Kidney epithelial cell (primary cell): ENCODE measurements around the gene RHOBTB1. TPM values are rescaled to one million over a fixed set of nuclear protein-coding genes. Genes with fewer than 3 reads are reported as not detected.

Experiments used
- DNase-seq: peaks from one replicate; pipeline ENCODE4 v3.0.0-alpha.2; 2010; ENCODE audit warnings: low read depth
- H3K27me3 ChIP-seq: 2 replicates; pipeline ENCODE4 v1.6.0; 2011; ENCODE audit warnings: low read length; ENCODE audit not compliant: control insufficient read depth, insufficient read depth
- H3K36me3 ChIP-seq: 2 replicates; pipeline ENCODE4 v1.5.1; 2011; ENCODE audit warnings: low read length; ENCODE audit not compliant: control insufficient read depth, insufficient read depth
- H3K4me3 ChIP-seq: 2 replicates; pipeline ENCODE4 v1.5.1; 2011; ENCODE audit warnings: low read depth, mild to moderate bottlenecking, control low read depth, low read length
- total RNA-seq: library from RNA; depleted of rRNA; stranded (reverse); fragments of >200 nt; gene quantifications from 2 replicates; pipeline ENCODE4 v1.2.3, GENCODE V29; 2015
- TF ChIP-seq, protein P1 (sequence below): IDR thresholded peaks from 2 replicates; pipeline ENCODE4 v1.5.1; 2011; ENCODE audit warnings: mild to moderate bottlenecking, moderate library complexity, low read length, control low read depth, inconsistent platforms; ENCODE audit not compliant: insufficient read depth, poor library complexity, severe bottlenecking

Gene RHOBTB1
- total RNA-seq, 1 donor from 2014 or later, result 21.3 TPM

GRCh38 chr10:60899266-60899665 is 44.7 kb downstream of the RHOBTB1 start:
- DNase-seq, result no peak
- H3K36me3 ChIP-seq, result no peaks in the 10 kb centered on the region
- H3K27me3 ChIP-seq, result no peaks in the 10 kb centered on the region
- H3K4me3 ChIP-seq, result no peak overlapping the region
- TF ChIP-seq, protein P1, sequence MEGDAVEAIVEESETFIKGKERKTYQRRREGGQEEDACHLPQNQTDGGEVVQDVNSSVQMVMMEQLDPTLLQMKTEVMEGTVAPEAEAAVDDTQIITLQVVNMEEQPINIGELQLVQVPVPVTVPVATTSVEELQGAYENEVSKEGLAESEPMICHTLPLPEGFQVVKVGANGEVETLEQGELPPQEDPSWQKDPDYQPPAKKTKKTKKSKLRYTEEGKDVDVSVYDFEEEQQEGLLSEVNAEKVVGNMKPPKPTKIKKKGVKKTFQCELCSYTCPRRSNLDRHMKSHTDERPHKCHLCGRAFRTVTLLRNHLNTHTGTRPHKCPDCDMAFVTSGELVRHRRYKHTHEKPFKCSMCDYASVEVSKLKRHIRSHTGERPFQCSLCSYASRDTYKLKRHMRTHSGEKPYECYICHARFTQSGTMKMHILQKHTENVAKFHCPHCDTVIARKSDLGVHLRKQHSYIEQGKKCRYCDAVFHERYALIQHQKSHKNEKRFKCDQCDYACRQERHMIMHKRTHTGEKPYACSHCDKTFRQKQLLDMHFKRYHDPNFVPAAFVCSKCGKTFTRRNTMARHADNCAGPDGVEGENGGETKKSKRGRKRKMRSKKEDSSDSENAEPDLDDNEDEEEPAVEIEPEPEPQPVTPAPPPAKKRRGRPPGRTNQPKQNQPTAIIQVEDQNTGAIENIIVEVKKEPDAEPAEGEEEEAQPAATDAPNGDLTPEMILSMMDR, result no peak

DNA sequence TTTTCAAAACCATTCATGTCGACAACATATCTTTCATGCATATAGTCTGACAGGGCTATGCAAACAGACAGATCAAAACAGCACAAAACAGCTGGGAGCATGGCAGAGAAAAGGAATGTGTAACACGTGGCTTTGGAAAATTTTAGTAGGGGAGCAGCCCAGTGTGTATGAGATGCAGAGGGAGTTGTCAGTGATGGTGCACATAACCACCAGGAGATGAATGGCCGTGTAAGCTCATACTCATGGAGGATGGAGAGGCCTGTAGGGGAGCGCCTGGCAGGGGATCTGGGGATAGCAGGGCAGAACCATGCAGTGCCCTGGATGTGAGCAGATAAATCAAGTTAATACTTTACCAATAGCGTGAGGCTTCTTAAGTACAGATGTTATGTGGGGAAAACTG is 45.7 kb downstream of the RHOBTB1 start:
- no peaks in the 10 kb centered on the region for H3K36me3 ChIP-seq
- TF ChIP-seq, protein P1, result no peak
- H3K4me3 ChIP-seq, result no peak overlapping the region
- DNase-seq, result no peak
- H3K27me3 ChIP-seq, result no peaks in the 10 kb centered on the region

GRCh38 chr10:60896810-60897209 is 47.2 kb downstream of the RHOBTB1 start:
- DNase-seq, result no peak

GRCh38 chr10:60896033-60896432 is 48.0 kb downstream of the RHOBTB1 start:
- TF ChIP-seq, protein P1, result no peak
- DNase-seq, result no peak
- no peak overlapping the region for H3K4me3 ChIP-seq
- no peaks in the 10 kb centered on the region for H3K36me3 ChIP-seq
- H3K27me3 ChIP-seq, result no peaks in the 10 kb centered on the region

More at GRCh38 chr10:60896810-60897209, 47.2 kb downstream of the RHOBTB1 start:
- TF ChIP-seq, protein P1, result no peak
- Histone ChIP-seq H3K36me3 (no peaks in the 10 kb centered on the region), H3K27me3 (no peaks in the 10 kb centered on the region), H3K4me3 (no peak overlapping the region)

DNA sequence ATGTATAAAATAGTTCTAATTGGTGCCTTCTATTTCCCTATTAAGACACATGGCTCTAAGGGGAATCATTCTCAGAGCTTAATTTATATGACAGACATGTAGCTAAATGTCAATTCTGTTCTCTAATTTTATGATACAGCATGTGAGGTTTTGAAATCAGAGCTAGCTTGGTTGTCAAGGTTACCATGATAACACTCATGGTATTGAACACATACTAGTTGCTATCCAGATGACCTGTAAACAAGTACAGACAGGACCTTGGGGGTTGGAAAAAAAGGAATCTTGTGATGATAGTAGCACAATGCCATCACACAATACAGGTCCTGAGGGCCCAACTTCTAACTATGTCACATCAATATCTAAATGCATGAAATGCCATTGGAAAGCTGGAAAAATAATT is 49.2 kb downstream of the RHOBTB1 start:
- Histone ChIP-seq H3K27me3 (no peaks in the 10 kb centered on the region), H3K4me3 (no peak overlapping the region), H3K36me3 (no peaks in the 10 kb centered on the region)
- no peak for DNase-seq
- TF ChIP-seq, protein P1, result no peak

DNA sequence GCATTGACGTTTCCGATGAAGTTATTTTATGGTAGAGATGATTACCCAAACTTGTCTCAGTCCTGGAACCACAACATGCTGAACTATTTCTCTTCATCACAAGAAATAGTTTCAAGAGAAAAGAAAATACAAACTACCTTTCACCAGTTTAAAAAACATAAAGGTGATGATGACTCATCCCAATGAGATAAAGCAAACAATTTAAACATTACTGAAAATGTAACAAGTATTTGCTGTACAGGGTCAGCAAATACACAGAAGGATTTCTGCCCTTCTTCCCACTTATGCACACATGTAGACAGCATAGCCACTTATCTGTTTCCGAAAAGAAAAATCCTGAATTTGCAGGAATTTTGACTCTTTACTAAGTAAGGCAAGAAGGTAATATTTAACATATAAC is 50.8 kb downstream of the RHOBTB1 start:
- Histone ChIP-seq H3K27me3 (no peaks in the 10 kb centered on the region), H3K4me3 (no peak overlapping the region), H3K36me3 (no peaks in the 10 kb centered on the region)
- DNase-seq, result no peak
- TF ChIP-seq, protein P1, result no peak
